Measurements from ENCODE around the gene RAB25. TPM values are rescaled to one million over a fixed set of nuclear protein-coding genes. Genes with fewer than 3 reads are reported as not detected.

RAB25 gene
- total RNA-seq, 1 donor from 2014 or later = 0.38 TPM

- Mint-ChIP-seq H3K27me3 (peaks cover 8% of the 10 kb centered on the region), H3K4me1 (peaks cover 9% of the 10 kb centered on the region), H3K9me3 (no peaks in the 10 kb centered on the region), H3K36me3 (ENCODE audit: low read depth) (no peaks in the 10 kb centered on the region), H3K27ac (peak overlapping the region; percentile 48), H3K4me3 (no peak overlapping the region)
- DNase-seq = peak; percentile 81
- ChIA-PET POLR2A (interaction anchor here (0.9 to 1.1 kb wide), 3 partner anchors 36 to 39 kb away, joined by 3 to 4 read pairs (median 3); no protein-coding TSS in a partner anchor), CTCF (interaction anchor here (0.5 to 13.7 kb wide), 9 partner anchors 10 to 234 kb away, joined by 3 to 422 read pairs (median 3); no protein-coding TSS in a partner anchor)
- ATAC-seq (ENCODE audit: low read depth) = peak; percentile 92
- peak; percentile 62 for TF ChIP-seq CTCF (IDR thresholded peaks at IDR 0.05)
- intact Hi-C loops (cut with micrococcal nuclease) = loop anchor here (1.0 to 2.0 kb wide), 3 partner anchors 16 to 134 kb away; no protein-coding TSS in a partner anchor
These were observed 29.9 kb downstream of the RAB25 start for GRCh38 chr1:156090840-156091188.

GRCh38 chr1:156091610-156092009, 30.6 kb downstream of the RAB25 start:
- DNase-seq (no peak), ATAC-seq (ENCODE audit: low read depth) (no peak)
- TF ChIP-seq CTCF (IDR thresholded peaks at IDR 0.05) = no peak
- Mint-ChIP-seq H3K27me3 (peaks cover 4% of the 10 kb centered on the region), H3K27ac (no peak overlapping the region), H3K4me3 (no peak overlapping the region), H3K4me1 (peaks cover 17% of the 10 kb centered on the region), H3K36me3 (ENCODE audit: low read depth) (no peaks in the 10 kb centered on the region), H3K9me3 (no peaks in the 10 kb centered on the region)
- POLR2A ChIA-PET = interaction anchor here (1.0 to 1.1 kb wide), 2 partner anchors 35 to 37 kb away, joined by 3 to 4 read pairs; no protein-coding TSS in a partner anchor
- intact Hi-C loops (cut with micrococcal nuclease) = loop anchor here (2.0 kb wide), 1 partner anchor 15 kb away; no protein-coding TSS in a partner anchor
- CTCF ChIA-PET = interaction anchor here (0.9 to 13.7 kb wide), 4 partner anchors 25 to 133 kb away, joined by 3 to 422 read pairs (median 5); no protein-coding TSS in a partner anchor

- intact Hi-C loops (cut with micrococcal nuclease) = loop anchor here (1.0 to 5.0 kb wide), 2 partner anchors 34 to 116 kb away; partner anchors contain the start of gene PMF1
- Mint-ChIP-seq H3K36me3 (ENCODE audit: low read depth) (no peaks in the 10 kb centered on the region), H3K4me1 (peaks cover 36% of the 10 kb centered on the region), H3K27ac (peak overlapping the region; percentile 99), H3K27me3 (no peaks in the 10 kb centered on the region), H3K4me3 (peak overlapping the region; percentile 75), H3K9me3 (no peaks in the 10 kb centered on the region)
- DNase-seq = no peak
- TF ChIP-seq CTCF (IDR thresholded peaks at IDR 0.05) = no peak
- ChIA-PET POLR2A (interaction anchor here (0.6 to 7.8 kb wide), 8 partner anchors 12 to 130 kb away, joined by 3 to 154 read pairs (median 16); partner anchors contain the start of genes LMNA and PMF1), CTCF (interaction anchor here (1.2 to 13.7 kb wide), 8 partner anchors 11 to 130 kb away, joined by 3 to 422 read pairs (median 16); partner anchors contain the start of genes LMNA and SEMA4A)
- ATAC-seq (ENCODE audit: low read depth) = no peak
These were observed 35.0 kb downstream of the RAB25 start for GRCh38 chr1:156095906-156096508.

- DNase-seq = peak; percentile 85
- peak; percentile 86 for ATAC-seq (ENCODE audit: low read depth)
- H3K36me3 Mint-ChIP-seq (ENCODE audit: low read depth) = no peaks in the 10 kb centered on the region
- ChIA-PET CTCF (interaction anchor here (0.9 to 13.7 kb wide), 12 partner anchors 9 to 129 kb away, joined by 3 to 422 read pairs (median 12); partner anchors contain the start of genes LMNA and SEMA4A), POLR2A (interaction anchor here (0.8 to 7.8 kb wide), 10 partner anchors 11 to 186 kb away, joined by 3 to 154 read pairs (median 5); partner anchors contain the start of genes LMNA, PMF1 and SMG5)
- H3K4me3 Mint-ChIP-seq = peak overlapping the region; percentile 75
- H3K27me3 Mint-ChIP-seq = no peaks in the 10 kb centered on the region
- H3K9me3 Mint-ChIP-seq = no peaks in the 10 kb centered on the region
- TF ChIP-seq CTCF (IDR thresholded peaks at IDR 0.05) = no peak
- H3K27ac Mint-ChIP-seq = peak overlapping the region; percentile 99
- intact Hi-C loops (cut with micrococcal nuclease) = loop anchor here (1.0 to 5.0 kb wide), 5 partner anchors 9 to 115 kb away; partner anchors contain the start of genes LMNA and PMF1
- peaks cover 36% of the 10 kb centered on the region for H3K4me1 Mint-ChIP-seq
These were observed 35.9 kb downstream of the RAB25 start for GRCh38 chr1:156096640-156097391.

All from activated B cell treated with CpG ODN at 0.5 μM for 24 hours (primary cell).